ENCODE data around the gene CNTRL.

GRCh38 chr9:121157939-121158338 is 83.2 kb downstream of the CNTRL start:
- TF ChIP-seq MAX (IDR thresholded peaks at IDR 0.05; ENCODE audit: low read depth), result no peak
- TF ChIP-seq SIN3A (IDR thresholded peaks at IDR 0.05; ENCODE audit: borderline replicate concordance, low read depth, low read length), result no peak
- TF ChIP-seq CTCF (IDR thresholded peaks at IDR 0.05), result no peak
